ENCODE data around the gene HBD.
"Not testable (repeated sequence)": the region's sequence is repeated elsewhere in the genome, so short reads cannot be mapped to it uniquely, and the experiment has no call there.

Gene HBD

DNA sequence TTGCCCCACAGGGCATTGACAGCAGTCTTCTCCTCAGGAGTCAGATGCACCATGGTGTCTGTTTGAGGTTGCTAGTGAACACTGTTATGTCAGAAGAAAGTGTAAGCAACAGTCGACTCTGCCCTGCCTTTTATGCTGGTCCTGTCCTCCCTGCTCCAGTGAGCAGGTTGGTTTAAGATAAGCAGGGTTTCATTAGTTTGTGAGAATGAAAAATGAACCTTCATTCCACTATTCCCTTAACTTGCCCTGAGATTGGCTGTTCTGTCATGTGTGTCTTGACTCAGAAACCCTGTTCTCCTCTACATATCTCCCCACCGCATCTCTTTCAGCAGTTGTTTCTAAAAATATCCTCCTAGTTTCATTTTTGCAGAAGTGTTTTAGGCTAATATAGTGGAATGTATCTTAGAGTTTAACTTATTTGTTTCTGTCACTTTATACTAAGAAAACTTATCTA is at the start of gene HBD:
TSS of gene HBD (minus strand) at position 103 of the 454 bp plus-strand sequence. CDS start at position 53, 50 bp downstream.
- no peak for DNase-seq (ENCODE audit: low read depth in 1 of 2, low spot score in 1 of 2)

DNA sequence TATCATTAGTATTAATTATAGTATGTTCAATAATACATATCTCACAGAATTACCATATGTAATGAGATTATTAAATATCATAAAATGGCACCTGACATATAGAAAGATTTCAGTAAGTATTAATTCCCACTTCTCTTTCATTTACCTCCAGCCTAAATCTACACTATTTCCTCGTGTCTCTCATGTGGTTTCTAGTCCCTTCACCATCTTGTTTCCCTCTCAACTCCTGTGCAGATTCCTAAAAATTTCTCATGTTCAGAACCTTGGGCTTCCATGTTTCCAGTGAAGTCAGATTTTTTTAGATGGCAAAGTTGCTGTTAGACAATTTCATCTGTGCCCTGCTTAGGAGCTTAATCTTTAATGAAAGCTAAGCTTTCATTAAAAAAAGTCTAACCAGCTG is 49.6 kb upstream of the HBD start:
- no peak for DNase-seq (ENCODE audit: low read depth in 1 of 2, low spot score in 1 of 2)

DNA sequence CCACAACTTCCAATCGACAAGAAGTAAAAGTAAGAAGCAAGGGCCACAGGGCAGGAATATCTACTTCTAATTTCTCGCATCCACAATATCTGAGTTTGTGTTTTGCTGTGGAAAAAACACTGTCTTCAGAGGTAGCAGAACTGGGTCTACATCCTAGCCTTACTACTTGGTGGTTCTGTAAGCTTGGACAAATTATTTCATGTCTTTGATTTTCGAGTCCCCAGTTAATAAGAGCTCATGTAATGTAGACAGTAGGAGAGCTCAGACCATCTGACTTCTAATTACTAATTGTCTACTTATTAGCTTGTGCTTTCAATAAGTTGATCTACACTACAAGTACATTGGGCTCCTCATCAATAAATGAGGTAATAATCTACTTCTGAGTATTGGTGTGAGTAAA is 48.8 kb upstream of the HBD start:
- DNase-seq (ENCODE audit: low read depth in 1 of 2, low spot score in 1 of 2), result no peak

DNA sequence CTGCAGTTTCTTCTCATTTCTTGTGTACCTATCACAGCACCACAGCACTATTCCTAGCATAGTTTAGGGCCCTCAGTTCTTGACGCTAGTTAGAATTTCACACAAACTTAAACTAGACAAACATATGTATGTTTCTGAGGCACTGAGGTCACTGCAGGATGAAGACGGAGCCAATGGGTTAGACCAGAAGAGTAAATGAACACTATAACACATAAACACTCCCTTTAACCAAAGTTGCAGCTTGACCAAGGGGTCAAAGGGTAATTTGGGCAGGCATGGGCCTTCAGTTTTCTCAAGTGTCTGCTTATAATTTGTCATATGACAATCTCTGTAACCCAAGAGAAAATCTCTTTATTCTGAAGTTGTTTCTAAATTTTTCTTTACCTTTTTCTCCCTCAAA is 48.3 kb upstream of the HBD start:
- no peak for DNase-seq (ENCODE audit: low read depth in 1 of 2, low spot score in 1 of 2)

DNA sequence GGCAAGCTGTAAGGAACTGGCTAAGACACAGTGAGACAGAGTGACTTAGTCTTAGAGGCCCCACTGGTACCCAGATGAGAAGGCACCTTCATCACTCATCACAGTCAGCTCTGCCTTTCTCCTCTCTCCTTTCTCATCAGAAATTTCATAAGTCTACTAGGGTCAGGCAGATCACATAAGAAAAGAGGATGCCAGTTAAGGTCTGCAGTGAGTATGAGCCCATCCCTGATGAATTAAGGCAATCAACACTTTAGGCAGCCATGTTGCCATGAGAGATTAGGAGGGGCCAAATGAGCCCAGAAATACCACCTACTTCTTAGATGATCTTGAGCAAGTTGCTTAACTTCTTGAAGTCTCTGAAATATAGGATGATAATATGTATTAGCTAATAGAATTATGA is 47.3 kb upstream of the HBD start:
- DNase-seq (ENCODE audit: low read depth in 1 of 2, low spot score in 1 of 2), result no peak

DNA sequence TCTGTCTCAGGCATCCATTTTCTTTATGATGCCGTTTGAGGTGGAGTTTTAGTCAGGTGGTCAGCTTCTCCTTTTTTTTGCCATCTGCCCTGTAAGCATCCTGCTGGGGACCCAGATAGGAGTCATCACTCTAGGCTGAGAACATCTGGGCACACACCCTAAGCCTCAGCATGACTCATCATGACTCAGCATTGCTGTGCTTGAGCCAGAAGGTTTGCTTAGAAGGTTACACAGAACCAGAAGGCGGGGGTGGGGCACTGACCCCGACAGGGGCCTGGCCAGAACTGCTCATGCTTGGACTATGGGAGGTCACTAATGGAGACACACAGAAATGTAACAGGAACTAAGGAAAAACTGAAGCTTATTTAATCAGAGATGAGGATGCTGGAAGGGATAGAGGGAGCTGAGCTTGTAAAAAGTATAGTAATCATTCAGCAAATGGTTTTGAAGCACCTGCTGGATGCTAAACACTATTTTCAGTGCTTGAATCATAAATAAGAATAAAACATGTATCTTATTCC is 46.4 kb upstream of the HBD start:
- no peak for DNase-seq (ENCODE audit: low read depth in 1 of 2, low spot score in 1 of 2)

DNA sequence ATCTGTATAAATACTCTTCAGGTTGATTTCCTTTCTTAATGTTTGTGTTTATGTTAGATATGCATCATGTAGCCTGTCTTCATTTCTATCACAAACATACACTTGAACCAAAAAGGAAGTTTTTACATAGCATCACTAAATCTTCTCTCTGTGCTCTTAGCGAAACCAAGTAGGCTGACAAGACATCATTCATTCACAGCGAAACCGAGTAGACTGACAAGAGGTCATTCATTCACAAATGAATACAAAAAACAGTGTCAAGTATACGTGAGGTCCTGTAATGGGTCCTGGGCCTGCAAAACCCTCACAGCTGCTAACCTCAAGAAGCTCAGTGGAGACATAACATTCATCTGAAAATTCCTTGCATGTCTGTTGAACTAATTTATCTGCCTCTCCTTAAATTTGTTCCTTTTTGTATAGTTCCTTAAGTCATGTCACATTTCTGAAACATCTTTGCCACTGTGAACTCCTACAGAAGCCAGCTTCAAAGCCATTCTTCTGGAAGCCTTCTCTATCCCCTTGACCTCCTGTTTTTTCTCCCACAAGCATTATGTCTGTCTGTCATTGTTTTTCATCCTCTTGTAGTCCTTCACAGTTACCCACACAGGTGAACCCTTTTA is 45.3 kb upstream of the HBD start:
- DNase-seq (ENCODE audit: low read depth in 1 of 2, low spot score in 1 of 2), result no peak

DNA sequence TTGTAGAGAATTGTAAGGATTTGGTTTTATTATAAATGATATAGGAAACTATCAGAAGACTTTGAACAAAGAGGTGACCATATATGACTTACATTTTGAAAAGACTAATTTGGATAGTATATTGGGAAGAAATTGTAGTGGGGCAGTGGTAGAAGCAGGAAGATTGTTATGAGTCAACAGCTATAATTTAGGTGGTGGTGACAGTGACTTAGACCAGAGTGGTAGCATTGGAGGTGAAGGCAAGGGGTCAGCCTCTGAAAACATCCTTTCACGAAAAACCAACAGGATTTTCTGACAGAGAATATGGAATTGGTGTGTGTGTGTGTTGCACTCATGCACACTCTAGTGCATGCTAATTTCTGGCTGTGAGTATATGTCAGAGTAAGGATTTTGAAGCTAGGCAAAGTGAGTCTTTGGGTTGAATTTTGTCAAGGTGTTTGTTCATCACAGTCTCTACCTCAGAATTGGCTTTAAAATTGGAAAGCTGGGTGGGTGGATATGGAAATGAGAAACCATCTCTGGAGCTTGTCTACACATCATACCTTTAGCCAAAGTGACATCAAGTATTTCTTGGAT is 43.6 kb upstream of the HBD start:
- no peak for DNase-seq (ENCODE audit: low read depth in 1 of 2, low spot score in 1 of 2)

DNA sequence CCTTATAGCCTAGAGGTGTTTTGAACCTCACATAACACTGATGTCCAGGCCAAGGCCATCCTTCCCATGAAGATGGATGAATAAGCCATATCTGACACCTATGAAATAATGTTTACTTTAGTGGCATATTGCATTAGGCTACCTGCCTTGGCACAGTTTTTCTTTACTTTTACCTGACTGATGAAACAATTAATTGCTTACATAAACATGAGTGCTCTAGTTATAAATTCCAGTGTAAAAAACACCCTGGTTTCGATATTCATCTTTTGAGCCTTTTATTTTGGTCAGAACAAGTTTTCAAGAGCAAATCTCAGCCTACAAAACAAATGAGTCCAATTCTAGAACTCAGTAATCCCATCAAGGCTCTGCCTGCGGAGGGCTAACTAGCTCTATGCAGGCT is 42.4 kb upstream of the HBD start:
- DNase-seq (ENCODE audit: low read depth in 1 of 2, low spot score in 1 of 2), result no peak

DNA sequence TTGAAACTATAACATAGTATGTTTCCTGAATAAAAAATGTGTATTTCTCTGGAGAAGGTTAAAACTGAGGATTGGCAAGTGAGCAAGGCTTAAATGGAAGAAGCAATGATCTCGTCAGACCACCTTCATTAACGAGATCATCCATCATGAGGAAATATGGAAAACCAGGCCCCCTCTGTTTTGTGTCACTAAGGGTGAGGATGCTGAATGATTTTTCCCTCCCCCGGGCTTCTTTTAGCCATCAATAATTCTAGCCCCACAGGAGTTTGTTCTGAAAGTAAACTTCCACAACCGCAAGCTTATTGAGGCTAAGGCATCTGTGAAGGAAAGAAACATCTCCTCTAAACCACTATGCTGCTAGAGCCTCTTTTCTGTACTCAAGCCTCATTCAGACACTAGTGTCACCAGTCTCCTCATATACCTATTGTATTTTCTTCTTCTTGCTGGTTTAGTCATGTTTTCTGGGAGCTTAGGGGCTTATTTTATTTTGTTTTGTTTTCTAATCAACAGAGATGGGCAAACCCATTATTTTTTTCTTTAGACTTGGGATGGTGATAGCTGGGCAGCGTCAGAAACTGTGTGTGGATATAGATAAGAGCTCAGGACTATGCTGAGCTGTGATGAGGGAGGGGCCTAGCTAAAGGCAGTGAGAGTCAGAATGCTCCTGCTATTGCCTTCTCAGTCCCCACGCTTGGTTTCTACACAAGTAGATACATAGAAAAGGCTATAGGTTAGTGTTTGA is 41.3 kb upstream of the HBD start:
- no peak for DNase-seq (ENCODE audit: low read depth in 1 of 2, low spot score in 1 of 2)

DNA sequence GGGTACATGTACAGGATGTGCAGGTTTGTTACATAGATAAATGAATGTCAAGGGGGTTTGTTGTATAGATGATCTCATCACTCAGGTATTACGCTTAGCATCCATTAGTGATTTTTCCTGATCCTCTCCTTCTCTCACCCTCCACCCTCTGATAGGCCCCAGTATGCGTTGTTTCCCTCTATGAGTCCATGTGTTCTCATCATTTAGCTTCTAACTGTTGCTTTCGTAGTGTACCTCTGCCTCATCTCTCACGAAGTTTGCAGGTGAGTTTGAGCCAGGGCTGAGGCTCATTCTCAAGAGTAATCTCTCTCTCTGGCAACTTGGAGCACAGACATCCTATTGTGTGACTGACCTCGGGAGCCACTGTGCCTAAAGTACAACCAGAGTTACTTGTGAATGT is 40.1 kb upstream of the HBD start:
- DNase-seq (ENCODE audit: low read depth in 1 of 2, low spot score in 1 of 2), result no peak

DNA sequence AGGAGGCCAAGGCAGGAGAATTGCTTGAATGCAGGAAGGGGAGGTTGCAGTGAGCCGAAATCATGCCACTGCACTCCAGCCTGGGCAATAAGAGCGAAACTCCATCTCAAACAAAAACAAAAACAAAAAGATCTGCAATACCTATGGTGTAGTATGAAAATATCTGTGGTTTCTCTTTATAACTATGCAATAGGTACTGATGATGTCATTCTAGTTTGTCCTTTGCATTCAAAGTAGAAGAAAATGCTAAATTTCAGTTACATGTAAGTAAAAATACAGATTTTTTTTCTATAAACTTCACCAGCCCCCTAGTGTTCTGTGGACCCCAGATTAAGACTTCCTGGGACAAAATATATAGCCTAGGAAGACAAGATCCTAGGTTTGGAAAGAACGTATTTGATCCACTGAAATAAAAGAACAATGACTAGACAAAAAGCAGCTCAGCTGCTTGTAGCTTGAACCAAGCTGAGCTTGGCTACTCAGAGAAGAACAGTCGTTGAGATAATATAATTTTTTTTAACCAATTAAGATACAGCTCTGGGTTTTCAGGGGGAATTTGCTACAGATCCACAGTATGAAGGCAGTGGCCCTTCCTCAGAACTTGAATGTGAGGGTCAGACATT is 38.2 kb upstream of the HBD start:
- no peak for DNase-seq (ENCODE audit: low read depth in 1 of 2, low spot score in 1 of 2)

DNA sequence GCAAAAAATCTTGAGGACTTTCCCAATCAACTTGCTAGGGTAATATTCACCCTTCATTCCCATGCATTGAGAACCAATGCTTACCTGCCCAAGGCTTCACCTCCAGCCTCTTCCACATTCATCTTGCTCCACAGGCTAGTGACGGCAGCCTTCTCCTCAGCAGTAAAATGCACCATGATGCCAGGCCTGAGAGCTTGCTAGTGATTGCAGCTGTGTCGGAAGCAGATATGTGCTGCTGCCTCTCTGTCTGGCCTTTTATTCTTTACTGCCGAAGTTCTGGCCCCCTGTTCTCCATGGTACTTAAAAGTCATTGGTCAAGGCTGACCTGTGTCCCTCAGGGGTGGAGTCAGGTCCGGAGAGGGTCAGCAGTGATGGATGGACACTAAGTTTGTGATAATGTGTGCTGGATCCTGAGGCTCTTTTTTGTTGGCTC is 35.4 kb upstream of the HBD start, which contains the start of gene HBE1:
TSS of gene HBE1 (minus strand) at position 231 of the 433 bp plus-strand sequence. CDS start at position 176, 55 bp downstream.
- no peak for DNase-seq (ENCODE audit: low read depth in 1 of 2, low spot score in 1 of 2)

DNA sequence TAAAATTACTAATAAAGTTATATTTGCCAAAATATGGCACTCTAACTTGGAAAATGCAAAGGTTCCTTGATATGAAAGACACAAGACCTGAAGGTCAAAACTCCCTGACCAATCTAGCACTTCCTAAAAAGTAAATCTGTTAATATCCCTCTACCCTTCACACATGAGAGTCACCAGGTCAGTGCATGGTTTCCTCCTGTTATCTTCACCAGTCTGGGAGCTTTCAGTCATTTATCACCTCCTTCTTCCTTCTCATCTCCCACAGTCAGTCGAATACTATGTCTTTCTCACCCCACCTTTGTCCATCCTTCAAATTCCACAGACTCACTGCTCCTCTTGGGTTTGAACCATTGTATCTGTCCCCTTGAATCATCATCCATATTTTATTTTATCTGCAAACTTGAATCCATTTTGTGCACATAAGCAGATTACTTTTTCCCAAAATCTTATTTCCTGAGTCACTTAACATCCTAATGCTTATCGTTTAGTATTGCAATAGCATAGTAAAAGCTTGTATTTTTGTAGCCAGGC is 32.8 kb upstream of the HBD start:
- DNase-seq (ENCODE audit: low read depth in 1 of 2, low spot score in 1 of 2), result no peak

DNA sequence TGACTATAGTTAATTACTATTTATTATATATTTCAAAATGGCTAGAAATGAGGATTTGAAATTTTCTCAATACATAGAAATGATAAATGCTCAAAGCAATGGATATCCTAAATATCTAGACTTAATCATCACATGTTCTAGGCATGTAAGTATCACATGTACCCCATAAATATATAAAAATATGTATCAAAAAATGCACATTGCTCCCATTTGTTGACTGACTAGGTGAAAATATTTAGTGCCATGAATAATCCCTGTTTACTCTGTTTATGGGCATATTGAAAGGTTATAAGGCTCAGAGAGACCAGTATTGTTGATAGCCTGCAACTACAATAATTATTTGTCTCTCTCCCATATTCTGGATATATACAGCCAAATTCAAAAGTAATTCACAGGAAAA is 32.3 kb upstream of the HBD start:
- no peak for DNase-seq (ENCODE audit: low read depth in 1 of 2, low spot score in 1 of 2)

DNA sequence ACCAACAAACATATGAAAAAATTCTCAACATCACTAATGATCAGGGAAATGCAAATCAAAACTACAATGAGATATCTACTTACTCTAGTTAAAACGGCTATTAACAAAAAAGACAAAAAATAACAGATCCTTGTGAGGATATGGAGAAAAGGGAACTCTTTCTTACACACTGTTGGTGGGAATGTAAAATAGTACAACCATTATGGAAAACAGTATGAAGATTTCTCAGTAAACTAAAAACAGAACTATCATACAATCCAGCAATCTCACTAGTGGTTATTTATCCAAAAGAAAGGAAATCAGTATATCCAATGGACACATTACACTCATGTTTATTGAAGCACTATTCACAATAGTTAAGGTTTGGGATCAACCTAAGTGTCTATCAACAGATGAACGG is 31.5 kb upstream of the HBD start:
- DNase-seq (ENCODE audit: low read depth in 1 of 2, low spot score in 1 of 2), result no peak

DNA sequence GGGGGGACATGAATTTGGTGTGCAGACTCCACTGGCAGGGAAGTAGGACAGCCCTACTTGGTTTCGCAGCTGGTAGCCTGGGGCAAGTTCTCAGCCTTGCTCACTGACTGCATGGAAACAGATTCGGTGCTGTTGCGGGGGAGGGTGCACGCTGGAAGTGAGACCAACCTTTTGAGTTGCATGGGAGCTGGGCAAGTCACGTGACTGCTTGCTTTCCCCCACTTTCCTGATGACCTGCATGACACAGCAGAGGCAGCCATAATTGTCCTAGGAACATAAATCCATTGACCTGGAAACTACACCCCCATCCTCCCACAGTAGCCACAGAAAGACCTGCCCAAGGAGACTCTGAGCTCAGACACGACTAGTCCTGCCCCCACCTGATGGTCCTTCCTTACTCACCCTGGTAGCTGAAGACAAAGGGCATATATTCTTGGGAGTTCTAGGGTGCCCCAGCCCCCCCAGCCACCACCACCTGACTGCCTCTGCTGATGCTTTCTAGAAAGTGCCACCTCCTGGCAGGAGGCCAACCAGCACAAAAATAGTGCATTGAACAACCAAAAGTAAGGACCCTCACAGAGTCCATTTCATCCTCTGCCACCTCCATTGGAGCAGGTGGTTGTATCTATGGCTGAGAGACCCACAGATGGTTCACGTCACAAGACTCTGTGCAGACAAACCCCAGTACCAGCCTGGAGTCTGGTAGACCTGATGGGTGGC is 24.4 kb upstream of the HBD start:
- no peak for DNase-seq (ENCODE audit: low read depth in 1 of 2, low spot score in 1 of 2)

DNA sequence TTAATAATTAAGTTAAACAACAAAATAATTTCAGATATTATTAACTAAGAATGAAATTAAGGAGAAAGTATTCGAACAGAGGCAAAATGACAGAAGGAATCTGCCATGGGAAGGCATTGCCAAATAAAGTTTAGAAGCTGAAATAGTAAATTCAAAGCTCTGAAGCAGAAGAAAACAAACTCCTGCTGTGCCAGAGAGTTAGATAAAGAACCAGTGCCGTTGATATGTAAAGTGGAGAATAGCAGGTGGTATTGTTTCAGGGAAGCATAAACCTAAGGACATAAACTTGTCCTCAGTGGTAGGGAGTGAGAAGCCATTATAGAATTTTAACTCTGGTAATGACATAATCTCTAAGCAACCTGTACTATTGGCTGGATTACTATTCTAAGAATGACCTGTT is 23.0 kb upstream of the HBD start:
- no peak for DNase-seq (ENCODE audit: low read depth in 1 of 2, low spot score in 1 of 2)

DNA sequence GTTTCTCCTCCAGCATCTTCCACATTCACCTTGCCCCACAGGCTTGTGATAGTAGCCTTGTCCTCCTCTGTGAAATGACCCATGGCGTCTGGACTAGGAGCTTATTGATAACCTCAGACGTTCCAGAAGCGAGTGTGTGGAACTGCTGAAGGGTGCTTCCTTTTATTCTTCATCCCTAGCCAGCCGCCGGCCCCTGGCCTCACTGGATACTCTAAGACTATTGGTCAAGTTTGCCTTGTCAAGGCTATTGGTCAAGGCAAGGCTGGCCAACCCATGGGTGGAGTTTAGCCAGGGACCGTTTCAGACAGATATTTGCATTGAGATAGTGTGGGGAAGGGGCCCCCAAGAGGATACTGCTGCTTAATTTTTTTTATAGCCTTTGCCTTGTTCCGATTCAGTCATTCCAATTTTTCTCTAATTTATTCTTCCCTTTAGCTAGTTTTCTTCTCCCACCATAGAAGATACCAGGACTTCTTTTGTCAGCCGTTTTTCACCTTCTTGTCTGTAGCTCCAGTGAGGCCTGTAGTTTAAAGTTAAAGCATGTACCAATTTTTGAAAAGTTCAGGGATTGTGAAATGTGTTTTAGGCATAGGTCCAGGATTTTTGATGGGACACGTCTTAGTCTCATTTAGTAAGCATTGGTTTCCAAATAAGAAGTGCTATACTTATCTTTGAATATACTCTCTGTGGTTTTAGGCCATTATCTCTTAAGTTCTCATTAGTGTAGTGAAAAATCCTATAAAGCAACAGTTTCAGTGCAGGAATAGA is 20.5 kb upstream of the HBD start, which contains the start of gene HBG2:
TSS of gene HBG2 (minus strand) at position 136 of the 768 bp plus-strand sequence. CDS start at position 83, 53 bp downstream.
- not testable (repeated sequence) for DNase-seq (ENCODE audit: low read depth in 1 of 2, low spot score in 1 of 2)

DNA sequence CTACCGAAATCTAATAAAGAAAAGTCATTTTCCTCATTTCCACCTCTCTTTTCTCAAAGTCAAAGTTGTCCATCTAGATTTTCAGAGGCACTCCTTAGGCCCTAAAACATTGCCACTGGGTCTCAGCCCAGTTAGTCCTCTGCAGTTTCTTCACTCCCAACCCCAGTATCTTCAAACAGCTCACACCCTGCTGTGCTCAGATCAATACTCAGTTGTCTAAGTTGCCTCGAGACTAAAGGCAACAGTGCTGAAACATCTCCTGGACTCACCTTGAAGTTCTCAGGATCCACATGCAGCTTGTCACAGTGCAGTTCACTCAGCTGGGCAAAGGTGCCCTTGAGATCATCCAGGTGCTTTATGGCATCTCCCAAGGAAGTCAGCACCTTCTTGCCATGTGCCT is 19.7 kb upstream of the HBD start:
- not testable (repeated sequence) for DNase-seq (ENCODE audit: low read depth in 1 of 2, low spot score in 1 of 2)

Measured in activated T-helper 1 cell treated with anti-CD3 and anti-CD28 coated beads, Interleukin-2, amount 50 U/mL, for 16 hours (primary cell).